HL-60 (cell line): ENCODE measurements around the gene PI4KB.

ENCODE experiments used
- DNase-seq, 2 experiments: peaks; one replicate each; pipeline ENCODE4 v3.0.0-alpha.2; 2010 to 2020; ENCODE audit warnings: low read depth in 1 of 2, low spot score in 1 of 2
- H3K27ac ChIP-seq: fragments of 250-450 bp; sonication (Bioruptor Pico); replicated peaks from 2 replicates; pipeline ENCODE4 v1.5.1; 2020; ENCODE audit warnings: mild to moderate bottlenecking, moderate library complexity
- H3K27me3 ChIP-seq: fragments of 250-450 bp; sonication (Bioruptor Pico); 2 replicates; pipeline ENCODE4 v1.5.1; 2021; ENCODE audit warnings: mild to moderate bottlenecking, moderate library complexity; ENCODE audit not compliant: insufficient read depth, poor library complexity, severe bottlenecking
- H3K4me3 ChIP-seq: replicated peaks from 2 replicates; pipeline ENCODE4 v1.5.1; 2011; ENCODE audit warnings: mild to moderate bottlenecking, control low read depth, low read length; ENCODE audit not compliant: insufficient read depth
- CTCF ChIP-seq: IDR thresholded peaks from one replicate; pipeline ENCODE4 v1.5.1; 2011; ENCODE audit warnings: low read length, control low read depth, inconsistent platforms; ENCODE audit not compliant: insufficient read depth
- GABPA ChIP-seq: IDR thresholded peaks from 2 replicates; pipeline ENCODE4 v1.6.1; 2012; ENCODE audit warnings: low read depth
- POLR2AphosphoS5 ChIP-seq: IDR thresholded peaks from 2 replicates; pipeline ENCODE4 v1.6.1; 2012; ENCODE audit warnings: low read depth
- REST ChIP-seq: IDR thresholded peaks from 2 replicates; pipeline ENCODE4 v1.6.1; 2012; ENCODE audit warnings: low read depth; ENCODE audit not compliant: insufficient replicate concordance
- SPI1 ChIP-seq: IDR thresholded peaks from 2 replicates; pipeline ENCODE4 v1.6.1; 2012; ENCODE audit warnings: low read depth, mild to moderate bottlenecking, borderline replicate concordance

Gene PI4KB

GRCh38 chr1:151313501-151313900 lies 13.7 kb downstream of the PI4KB start:
- Histone ChIP-seq H3K4me3 (no peak overlapping the region), H3K27me3 (no peaks in the 10 kb centered on the region), H3K27ac (no peak overlapping the region)
- TF ChIP-seq CTCF = no peak
- DNase-seq = no peak

GRCh38 chr1:151312826-151313225 lies 14.4 kb downstream of the PI4KB start:
- H3K4me3 ChIP-seq = no peak overlapping the region
- DNase-seq = no peak
- H3K27me3 ChIP-seq = no peaks in the 10 kb centered on the region
- H3K27ac ChIP-seq = no peak overlapping the region
- TF ChIP-seq GABPA (no peak), POLR2AphosphoS5 (no peak), CTCF (no peak)

- TF ChIP-seq CTCF (no peak), SPI1 (no peak), GABPA (no peak), POLR2AphosphoS5 (no peak), REST (no peak)
- DNase-seq = no peak
- Histone ChIP-seq H3K27ac (no peak overlapping the region), H3K4me3 (no peak overlapping the region), H3K27me3 (no peaks in the 10 kb centered on the region)
Observed at GRCh38 chr1:151312411-151312810, 14.8 kb downstream of the PI4KB start.

- no peak for TF ChIP-seq REST
- no peak for TF ChIP-seq SPI1
- no peak for TF ChIP-seq GABPA
- TF ChIP-seq CTCF = no peak
- TF ChIP-seq POLR2AphosphoS5 = no peak; the same call in 1 of the 2 replicates
- DNase-seq = peak; percentile 89 to 93
- Histone ChIP-seq H3K27ac (no peak overlapping the region; the same call in 1 of the 2 replicates), H3K27me3 (no peaks in the 10 kb centered on the region), H3K4me3 (no peak overlapping the region)
Observed at GRCh38 chr1:151311589-151312331, 15.5 kb downstream of the PI4KB start.
